Gastrocnemius medialis (tissue), 4 donors: ENCODE results near the gene TCOF1. TPM values are rescaled to one million over a fixed set of nuclear protein-coding genes. Genes with fewer than 3 reads are reported as not detected.

Source experiments
- ATAC-seq, 2 donors: fragments of 150-250 bp; one replicate each; pipeline ENCODE4 v1.9.1; 2016
- DNase-seq, 2 donors: peaks; one replicate each; pipeline ENCODE4 v3.0.0-alpha.2; 2019
- H3K27ac ChIP-seq, 4 donors: fragments of 200-600 bp; sonication (generic); 1 replicate in 1 of 4; 2 replicates in 3 of 4; pipeline ENCODE4 v1.5.1; 2016 to 2018; ENCODE audit warnings: mild to moderate bottlenecking in 2 of 4, moderate library complexity in 1 of 4
- H3K27me3 ChIP-seq, 3 donors: fragments of 200-600 bp; sonication (generic) in 2 of 3; 1 replicate in 1 of 3; 2 replicates in 2 of 3; pipeline versions ENCODE4 v1.5.1 to v1.6.0; 2016 to 2019; ENCODE audit warnings: mild to moderate bottlenecking in 1 of 3, moderate library complexity in 1 of 3
- H3K36me3 ChIP-seq, 2 donors: fragments of 200-600 bp; sonication (generic) in 1 of 2; one replicate each; pipeline ENCODE4 v1.5.1; 2017 to 2018
- H3K4me1 ChIP-seq, 2 donors: fragments of 200-600 bp; sonication (generic) in 1 of 2; one replicate each; pipeline ENCODE4 v1.5.1; 2016 to 2017; ENCODE audit warnings: mild to moderate bottlenecking in 2 of 2
- H3K4me3 ChIP-seq, 4 donors: fragments of 200-600 bp; sonication (generic) in 3 of 4; 1 replicate in 1 of 4; 2 replicates in 3 of 4; pipeline ENCODE4 v1.5.1; 2016 to 2019; ENCODE audit warnings: mild to moderate bottlenecking in 2 of 4
- H3K9me3 ChIP-seq, 3 donors: fragments of 200-600 bp; sonication (generic) in 2 of 3; 1 replicate in 1 of 3; 2 replicates in 2 of 3; pipeline ENCODE4 v1.5.1; 2016 to 2019
- POLR2A ChIP-seq, 2 donors: fragments of 450-650 bp; IDR thresholded peaks; one replicate each; pipeline ENCODE4 v1.6.1; 2017; ENCODE audit warnings: antibody characterized with exemption in 2 of 2, mild to moderate bottlenecking in 2 of 2, moderate library complexity in 2 of 2
- in situ Hi-C, 4 donors: fragments of 200-750 bp; cut with MboI; loops; one replicate each; pipeline versions ENCODE4 v1.15.0 to v1.8.0; 2017; ENCODE audit warnings: low sequenced_read_pairs in 4 of 4
- intact Hi-C: fragments of 100-400 bp; cut with DNase I; formaldehyde crosslinking; loops from one replicate; pipeline ENCODE4 v1.15.1; 2023; ENCODE audit warnings: low total_unique reads
- total RNA-seq, 4 donors: library from RNA; depleted of rRNA; stranded (reverse); fragments of >200 nt; gene quantifications; one replicate each; pipeline versions ENCODE4 v1.1.0 to v1.2.3, GENCODE V29; 2016
- TF ChIP-seq, protein P1 (sequence below), 5 experiments: fragments of 450-650 bp in 3 of 5; fragments of 200-600 bp in 2 of 5; sonication (generic) in 2 of 5; IDR thresholded peaks in 4 of 5; conservative IDR thresholded peaks in 1 of 5; 1 replicate in 4 of 5; 2 replicates in 1 of 5; pipeline ENCODE4 v1.5.1; 2016 to 2019; ENCODE audit warnings: antibody characterized with exemption in 5 of 5, mild to moderate bottlenecking in 3 of 5, moderate library complexity in 3 of 5

Gene TCOF1
- total RNA-seq, 4 donors from 2014 or later: 22.1 to 31.7 (median 27.1) TPM

DNA sequence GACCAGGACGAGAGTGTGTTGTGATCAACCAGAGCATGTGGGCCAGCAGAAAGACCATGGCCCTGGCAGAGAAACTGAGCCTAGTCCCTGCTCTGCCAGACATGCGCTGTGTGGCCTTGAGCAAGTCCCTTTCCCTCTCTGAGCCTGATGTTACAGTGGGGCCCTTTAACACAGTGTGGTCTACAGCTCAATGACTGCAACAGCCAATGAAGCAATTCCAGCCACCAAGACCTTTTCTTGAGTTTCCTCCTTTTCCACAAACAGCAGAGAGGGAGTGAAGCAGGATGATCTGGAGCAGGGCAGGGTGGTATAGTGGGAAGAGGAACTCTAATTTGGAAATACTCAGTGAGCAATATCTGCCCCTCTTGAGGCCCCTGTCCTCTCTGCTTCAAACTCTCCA, 29.0 kb upstream of the TCOF1 start:
- H3K27me3 ChIP-seq: no peaks in the 10 kb centered on the region
- peaks cover 0 to 4% of the 10 kb centered on the region in 2 donors for H3K4me1 ChIP-seq
- intact Hi-C loops (no loop called here), in situ Hi-C loops (no loop called here)
- H3K4me3 ChIP-seq: no peak overlapping the region
- no peak for DNase-seq
- no peak for ATAC-seq
- TF ChIP-seq, protein P1, sequence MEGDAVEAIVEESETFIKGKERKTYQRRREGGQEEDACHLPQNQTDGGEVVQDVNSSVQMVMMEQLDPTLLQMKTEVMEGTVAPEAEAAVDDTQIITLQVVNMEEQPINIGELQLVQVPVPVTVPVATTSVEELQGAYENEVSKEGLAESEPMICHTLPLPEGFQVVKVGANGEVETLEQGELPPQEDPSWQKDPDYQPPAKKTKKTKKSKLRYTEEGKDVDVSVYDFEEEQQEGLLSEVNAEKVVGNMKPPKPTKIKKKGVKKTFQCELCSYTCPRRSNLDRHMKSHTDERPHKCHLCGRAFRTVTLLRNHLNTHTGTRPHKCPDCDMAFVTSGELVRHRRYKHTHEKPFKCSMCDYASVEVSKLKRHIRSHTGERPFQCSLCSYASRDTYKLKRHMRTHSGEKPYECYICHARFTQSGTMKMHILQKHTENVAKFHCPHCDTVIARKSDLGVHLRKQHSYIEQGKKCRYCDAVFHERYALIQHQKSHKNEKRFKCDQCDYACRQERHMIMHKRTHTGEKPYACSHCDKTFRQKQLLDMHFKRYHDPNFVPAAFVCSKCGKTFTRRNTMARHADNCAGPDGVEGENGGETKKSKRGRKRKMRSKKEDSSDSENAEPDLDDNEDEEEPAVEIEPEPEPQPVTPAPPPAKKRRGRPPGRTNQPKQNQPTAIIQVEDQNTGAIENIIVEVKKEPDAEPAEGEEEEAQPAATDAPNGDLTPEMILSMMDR (IDR thresholded peaks at IDR 0.05 in 4 of 5, conservative IDR thresholded peaks at IDR 0.05 in 1 of 5): no peak
- no peak for TF ChIP-seq POLR2A (IDR thresholded peaks at IDR 0.05)
- no peak overlapping the region for H3K27ac ChIP-seq
- H3K36me3 ChIP-seq: no peaks in the 10 kb centered on the region
- H3K9me3 ChIP-seq: no peaks in the 10 kb centered on the region

DNA sequence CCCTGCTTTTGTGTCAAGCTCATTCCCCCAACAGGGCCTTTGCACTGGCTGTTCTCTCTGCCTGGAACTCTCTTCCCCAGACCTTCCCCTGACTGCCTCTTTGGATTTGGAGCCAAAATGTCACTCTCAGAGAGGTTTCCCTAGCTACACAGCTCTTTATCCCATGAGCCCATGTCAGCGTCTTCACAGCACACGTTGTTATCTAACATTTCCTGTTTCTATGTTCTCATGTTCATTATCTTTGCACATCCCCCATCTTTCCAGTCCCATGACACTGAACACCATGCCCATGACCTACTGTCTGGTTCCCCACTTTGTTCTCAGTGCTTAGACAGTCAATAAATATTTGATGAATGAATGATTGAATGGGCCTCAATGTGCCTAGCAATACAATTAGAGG, 28.5 kb upstream of the TCOF1 start:
- Histone ChIP-seq H3K27me3 (no peaks in the 10 kb centered on the region), H3K27ac (no peak overlapping the region), H3K9me3 (no peaks in the 10 kb centered on the region), H3K4me3 (no peak overlapping the region), H3K36me3 (no peaks in the 10 kb centered on the region), H3K4me1 (peaks cover 0 to 4% of the 10 kb centered on the region in 2 donors)
- no peak for TF ChIP-seq POLR2A (IDR thresholded peaks at IDR 0.05)
- TF ChIP-seq, protein P1 (IDR thresholded peaks at IDR 0.05 in 4 of 5, conservative IDR thresholded peaks at IDR 0.05 in 1 of 5): no peak
- no peak for ATAC-seq
- in situ Hi-C loops (no loop called here), intact Hi-C loops (no loop called here)
- DNase-seq: no peak

DNA sequence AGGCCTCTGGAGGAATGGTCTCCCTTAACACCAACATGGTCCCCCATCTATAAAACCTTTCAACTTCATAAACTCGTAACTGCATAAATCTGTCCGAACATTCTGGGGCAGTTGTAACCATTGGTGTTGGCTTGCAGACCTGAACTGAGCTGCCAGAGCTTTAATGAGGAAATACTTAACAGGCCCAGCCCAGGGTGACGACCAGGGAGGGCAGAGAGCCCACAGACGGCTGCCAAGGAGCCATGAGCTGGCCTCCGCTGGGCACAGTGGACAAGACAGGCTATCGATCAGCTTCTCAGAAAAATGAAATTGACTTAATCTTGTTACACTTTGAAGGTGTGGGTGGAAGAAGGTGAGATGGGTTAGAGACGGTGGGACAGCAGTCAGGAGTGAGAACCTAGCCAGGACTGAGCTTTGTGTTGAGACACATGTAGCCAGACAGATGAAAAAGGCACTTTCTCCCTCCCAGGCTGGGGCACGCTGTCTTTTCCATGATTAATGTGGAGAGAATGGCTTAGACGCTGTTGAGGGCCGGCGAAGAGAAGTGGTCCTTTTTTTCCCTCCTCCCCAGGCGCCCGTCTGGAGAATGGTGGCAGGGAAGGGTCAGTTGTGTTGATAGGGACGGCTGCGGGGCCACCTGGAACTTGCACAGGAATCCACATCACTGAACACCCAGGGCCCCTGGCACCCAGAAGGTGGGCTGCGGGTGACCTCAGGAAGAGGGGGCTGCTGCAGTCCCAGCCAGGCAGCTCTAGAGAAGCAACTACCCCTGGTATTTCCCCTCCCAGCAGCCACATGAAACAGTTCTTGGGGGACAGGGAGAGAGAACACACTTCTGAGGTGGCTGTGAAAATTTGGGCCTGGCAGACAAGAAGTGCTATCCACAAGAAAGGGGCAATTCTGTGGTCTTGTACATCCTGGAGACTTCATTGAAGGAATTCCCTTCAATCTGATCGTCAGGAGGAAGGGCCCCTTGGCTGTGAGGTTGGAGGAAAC, 27.3 kb upstream of the TCOF1 start:
- Histone ChIP-seq H3K36me3 (no peaks in the 10 kb centered on the region), H3K4me3 (no peak overlapping the region), H3K4me1 (peaks cover 0 to 4% of the 10 kb centered on the region in 2 donors), H3K27me3 (no peaks in the 10 kb centered on the region), H3K9me3 (no peaks in the 10 kb centered on the region), H3K27ac (no peak overlapping the region)
- DNase-seq (no peak), ATAC-seq (no peak)
- no peak for TF ChIP-seq POLR2A (IDR thresholded peaks at IDR 0.05)
- TF ChIP-seq, protein P1 (IDR thresholded peaks at IDR 0.05 in 4 of 5, conservative IDR thresholded peaks at IDR 0.05 in 1 of 5): no peak
- in situ Hi-C loops: no loop called here
- intact Hi-C loops: no loop called here

DNA sequence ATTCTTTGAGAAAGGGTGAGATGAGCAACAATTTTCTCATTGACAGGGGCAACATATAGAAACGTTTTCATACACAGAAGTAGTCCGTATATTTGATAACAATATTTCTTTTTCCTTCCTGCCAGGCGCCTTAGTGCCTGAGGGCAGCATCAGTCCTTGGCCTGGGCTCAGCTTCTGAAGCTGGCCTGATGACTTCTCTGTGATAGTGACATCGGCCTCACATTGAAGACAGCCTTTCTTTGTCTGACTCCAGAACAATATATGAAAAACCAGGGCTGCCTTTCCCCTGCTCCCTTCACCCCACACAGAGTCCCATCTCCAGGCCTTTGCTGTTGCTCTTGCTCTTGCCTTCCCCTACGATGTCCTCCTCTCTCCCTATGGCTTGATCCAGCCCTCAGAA, 24.1 kb upstream of the TCOF1 start:
- no peaks in the 10 kb centered on the region for H3K9me3 ChIP-seq
- ATAC-seq (no peak), DNase-seq (no peak)
- TF ChIP-seq POLR2A (IDR thresholded peaks at IDR 0.05): no peak
- TF ChIP-seq, protein P1 (IDR thresholded peaks at IDR 0.05 in 4 of 5, conservative IDR thresholded peaks at IDR 0.05 in 1 of 5): no peak
- H3K27me3 ChIP-seq: no peaks in the 10 kb centered on the region
- peaks cover 0 to 4% of the 10 kb centered on the region in 2 donors for H3K4me1 ChIP-seq
- in situ Hi-C loops (no loop called here), intact Hi-C loops (no loop called here)
- H3K36me3 ChIP-seq: no peaks in the 10 kb centered on the region
- H3K4me3 ChIP-seq: no peak overlapping the region
- no peak overlapping the region for H3K27ac ChIP-seq
